ENCODE measurements around the gene ANKRD18A.

The ANKRD18A gene

DNA sequence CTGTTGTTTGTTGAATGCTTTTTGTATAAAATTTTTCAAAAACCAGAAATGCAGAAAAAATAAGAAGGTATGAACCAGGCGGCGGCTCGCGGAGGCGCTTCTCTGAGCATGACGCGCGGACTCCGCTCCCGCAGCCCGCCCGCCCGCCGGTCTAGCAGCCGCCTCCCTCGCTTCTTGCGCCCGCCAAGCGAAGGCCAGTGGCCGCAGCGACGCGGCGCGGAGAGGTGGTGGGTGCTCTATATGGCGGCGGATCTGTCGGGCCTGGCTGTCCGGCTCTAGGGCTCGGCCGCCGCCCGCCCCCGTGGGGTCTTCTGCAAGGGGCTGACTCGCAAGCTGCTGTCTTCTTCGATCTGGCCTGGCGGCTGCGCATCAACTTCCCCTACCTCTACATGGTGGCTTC is 93.8 kb downstream of the ANKRD18A start:
- DNase-seq: no peak

DNA sequence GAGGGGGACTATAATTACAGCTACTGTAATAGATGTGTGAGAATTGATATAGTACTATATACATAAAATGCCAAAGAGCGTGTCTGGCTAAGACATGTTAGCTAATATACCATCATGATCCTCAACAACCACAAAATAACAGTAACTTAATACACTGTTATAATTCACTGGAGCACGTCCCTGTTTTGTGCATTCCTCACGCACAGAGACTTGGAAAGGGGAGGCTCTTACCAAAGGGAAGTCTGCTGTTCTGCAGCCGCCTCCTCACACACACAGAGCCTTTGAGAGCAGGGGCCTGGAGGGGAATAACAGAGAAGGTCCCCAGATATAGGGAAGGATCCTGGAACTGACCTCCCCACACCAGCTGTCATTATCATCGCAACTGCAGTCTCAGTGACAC is 97.3 kb downstream of the ANKRD18A start:
- DNase-seq: no peak

DNA sequence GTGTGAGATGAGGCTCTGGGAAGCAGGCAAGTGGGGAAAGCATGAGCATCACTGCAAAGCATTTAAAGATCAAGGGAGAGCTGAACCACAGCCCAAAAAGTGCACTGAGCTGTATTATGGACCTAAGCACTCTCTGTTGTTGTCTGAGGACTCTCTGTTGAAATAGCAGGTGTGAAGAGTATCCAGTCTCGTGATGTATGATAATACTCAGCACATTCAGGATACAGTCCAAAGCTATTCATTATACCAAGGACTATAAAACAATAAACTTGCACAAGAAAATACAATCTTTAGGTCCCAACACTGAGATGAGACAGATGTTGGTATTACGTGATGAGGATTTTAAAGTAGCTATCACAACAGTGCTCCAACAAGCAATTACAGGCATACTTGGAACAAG is 98.6 kb downstream of the ANKRD18A start:
- no peak for DNase-seq

All from 8988T (cell line).